Neural cell (in vitro differentiated cells): Measurements from ENCODE around the gene CABP2.

Experiments
- EP300 ChIP-seq: fragments of 450-650 bp; conservative IDR thresholded peaks from 2 replicates; pipeline ENCODE4 v1.6.1; 2014; ENCODE audit warnings: antibody characterized with exemption, mild to moderate bottlenecking, moderate library complexity; ENCODE audit not compliant: poor library complexity, severe bottlenecking
- EZH2 ChIP-seq: fragments of 200-600, 300-800 bp; shearing (Covaris generic), sonication (generic); IDR thresholded peaks from 2 replicates; pipeline ENCODE4 v1.6.1; 2014; ENCODE audit warnings: antibody characterized with exemption, low read length, borderline replicate concordance, mild to moderate bottlenecking; ENCODE audit not compliant: insufficient read depth, poor library complexity, severe bottlenecking
- POLR2AphosphoS5 ChIP-seq: IDR thresholded peaks from 2 replicates; pipeline ENCODE4 v1.6.1; 2012
- RAD21 ChIP-seq: fragments of 450-650 bp; conservative IDR thresholded peaks from 2 replicates; pipeline ENCODE4 v1.6.1; 2014; ENCODE audit warnings: antibody characterized with exemption, mild to moderate bottlenecking, moderate library complexity
- SMC3 ChIP-seq: fragments of 450-650 bp; conservative IDR thresholded peaks from 2 replicates; pipeline ENCODE4 v1.6.1; 2014; ENCODE audit warnings: antibody characterized with exemption, mild to moderate bottlenecking, moderate library complexity; ENCODE audit not compliant: poor library complexity
- TAF1 ChIP-seq: IDR thresholded peaks from 2 replicates; pipeline ENCODE4 v1.6.1; 2012; ENCODE audit warnings: low read depth
- TF ChIP-seq, protein P1 (sequence below): fragments of 450-650 bp; IDR thresholded peaks from 2 replicates; pipeline ENCODE4 v1.5.1; 2014; ENCODE audit warnings: antibody characterized with exemption, mild to moderate bottlenecking, moderate library complexity; ENCODE audit not compliant: poor library complexity, severe bottlenecking
- TF ChIP-seq, protein P2 (sequence below): IDR thresholded peaks from 2 replicates; pipeline ENCODE4 v1.6.1; 2012; ENCODE audit warnings: borderline replicate concordance

DNA sequence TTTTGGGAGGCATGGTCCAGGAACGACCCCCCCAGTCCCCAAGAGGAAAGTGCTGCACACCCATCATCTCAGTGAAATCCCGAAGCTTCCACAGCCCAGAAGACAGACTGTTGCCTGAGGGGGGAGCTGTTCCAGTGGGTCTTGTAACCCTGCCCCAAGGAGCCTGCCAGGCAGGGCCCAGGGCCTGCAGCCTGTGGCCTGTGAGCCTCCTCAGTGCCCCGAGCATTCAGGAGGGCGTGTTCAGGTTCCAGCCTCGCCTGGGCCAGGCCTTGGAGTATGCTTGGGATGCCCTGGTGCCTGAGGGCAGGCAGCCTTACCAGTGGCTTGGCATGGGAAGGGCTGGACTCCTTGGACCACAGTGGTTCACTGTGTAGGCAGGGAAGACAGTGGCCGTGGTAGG is 18.0 kb upstream of the CABP2 start:
- TF ChIP-seq POLR2AphosphoS5 (no peak), EZH2 (no peak), SMC3 (no peak), TAF1 (no peak), EP300 (no peak), RAD21 (no peak)
- TF ChIP-seq, protein P1, sequence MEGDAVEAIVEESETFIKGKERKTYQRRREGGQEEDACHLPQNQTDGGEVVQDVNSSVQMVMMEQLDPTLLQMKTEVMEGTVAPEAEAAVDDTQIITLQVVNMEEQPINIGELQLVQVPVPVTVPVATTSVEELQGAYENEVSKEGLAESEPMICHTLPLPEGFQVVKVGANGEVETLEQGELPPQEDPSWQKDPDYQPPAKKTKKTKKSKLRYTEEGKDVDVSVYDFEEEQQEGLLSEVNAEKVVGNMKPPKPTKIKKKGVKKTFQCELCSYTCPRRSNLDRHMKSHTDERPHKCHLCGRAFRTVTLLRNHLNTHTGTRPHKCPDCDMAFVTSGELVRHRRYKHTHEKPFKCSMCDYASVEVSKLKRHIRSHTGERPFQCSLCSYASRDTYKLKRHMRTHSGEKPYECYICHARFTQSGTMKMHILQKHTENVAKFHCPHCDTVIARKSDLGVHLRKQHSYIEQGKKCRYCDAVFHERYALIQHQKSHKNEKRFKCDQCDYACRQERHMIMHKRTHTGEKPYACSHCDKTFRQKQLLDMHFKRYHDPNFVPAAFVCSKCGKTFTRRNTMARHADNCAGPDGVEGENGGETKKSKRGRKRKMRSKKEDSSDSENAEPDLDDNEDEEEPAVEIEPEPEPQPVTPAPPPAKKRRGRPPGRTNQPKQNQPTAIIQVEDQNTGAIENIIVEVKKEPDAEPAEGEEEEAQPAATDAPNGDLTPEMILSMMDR = no peak
- TF ChIP-seq, protein P2, sequence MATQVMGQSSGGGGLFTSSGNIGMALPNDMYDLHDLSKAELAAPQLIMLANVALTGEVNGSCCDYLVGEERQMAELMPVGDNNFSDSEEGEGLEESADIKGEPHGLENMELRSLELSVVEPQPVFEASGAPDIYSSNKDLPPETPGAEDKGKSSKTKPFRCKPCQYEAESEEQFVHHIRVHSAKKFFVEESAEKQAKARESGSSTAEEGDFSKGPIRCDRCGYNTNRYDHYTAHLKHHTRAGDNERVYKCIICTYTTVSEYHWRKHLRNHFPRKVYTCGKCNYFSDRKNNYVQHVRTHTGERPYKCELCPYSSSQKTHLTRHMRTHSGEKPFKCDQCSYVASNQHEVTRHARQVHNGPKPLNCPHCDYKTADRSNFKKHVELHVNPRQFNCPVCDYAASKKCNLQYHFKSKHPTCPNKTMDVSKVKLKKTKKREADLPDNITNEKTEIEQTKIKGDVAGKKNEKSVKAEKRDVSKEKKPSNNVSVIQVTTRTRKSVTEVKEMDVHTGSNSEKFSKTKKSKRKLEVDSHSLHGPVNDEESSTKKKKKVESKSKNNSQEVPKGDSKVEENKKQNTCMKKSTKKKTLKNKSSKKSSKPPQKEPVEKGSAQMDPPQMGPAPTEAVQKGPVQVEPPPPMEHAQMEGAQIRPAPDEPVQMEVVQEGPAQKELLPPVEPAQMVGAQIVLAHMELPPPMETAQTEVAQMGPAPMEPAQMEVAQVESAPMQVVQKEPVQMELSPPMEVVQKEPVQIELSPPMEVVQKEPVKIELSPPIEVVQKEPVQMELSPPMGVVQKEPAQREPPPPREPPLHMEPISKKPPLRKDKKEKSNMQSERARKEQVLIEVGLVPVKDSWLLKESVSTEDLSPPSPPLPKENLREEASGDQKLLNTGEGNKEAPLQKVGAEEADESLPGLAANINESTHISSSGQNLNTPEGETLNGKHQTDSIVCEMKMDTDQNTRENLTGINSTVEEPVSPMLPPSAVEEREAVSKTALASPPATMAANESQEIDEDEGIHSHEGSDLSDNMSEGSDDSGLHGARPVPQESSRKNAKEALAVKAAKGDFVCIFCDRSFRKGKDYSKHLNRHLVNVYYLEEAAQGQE = no peak
